Endothelial cell of umbilical vein (primary cell): ENCODE measurements around the gene MFN2.

Source experiments
- CTCF ChIP-seq, 2 donors: IDR thresholded peaks; 1 replicate in 1 of 2; 2 replicates in 1 of 2; pipeline ENCODE4 v1.5.1; 2011; ENCODE audit warnings: low read length in 2 of 2, mild to moderate bottlenecking in 2 of 2, moderate library complexity in 2 of 2, control low read depth in 1 of 2, inconsistent platforms in 1 of 2, low read depth in 1 of 2; ENCODE audit not compliant: insufficient read depth in 1 of 2; ENCODE audit errors: extremely low read depth in 1 of 2
- EZH2 ChIP-seq: IDR thresholded peaks from 2 replicates; pipeline ENCODE4 v1.6.1; 2012; ENCODE audit warnings: borderline replicate concordance, low read depth, mild to moderate bottlenecking, moderate library complexity, low read length, inconsistent platforms; ENCODE audit not compliant: severe bottlenecking
- FOS ChIP-seq: IDR thresholded peaks from 2 replicates; pipeline ENCODE4 v1.6.1; 2011; ENCODE audit warnings: mild to moderate bottlenecking, low read length, moderate library complexity, borderline replicate concordance; ENCODE audit not compliant: insufficient read depth
- GATA2 ChIP-seq: IDR thresholded peaks from 2 replicates; pipeline ENCODE4 v1.7.0; 2011; ENCODE audit warnings: low read depth, mild to moderate bottlenecking, moderate library complexity, mixed read lengths, low read length; ENCODE audit not compliant: insufficient read length, insufficient read depth
- JUN ChIP-seq: IDR thresholded peaks from 2 replicates; pipeline ENCODE4 v1.6.1; 2011; ENCODE audit warnings: borderline replicate concordance, low read depth; ENCODE audit not compliant: insufficient read length, insufficient read depth
- MYC ChIP-seq: IDR thresholded peaks from one replicate; pipeline ENCODE4 v1.6.1; 2011; ENCODE audit warnings: mild to moderate bottlenecking, low read depth, low read length
- POLR2A ChIP-seq: IDR thresholded peaks from 2 replicates; pipeline ENCODE4 v1.6.1; 2012; ENCODE audit warnings: low read depth, mild to moderate bottlenecking, control low read depth, low read length
- POLR2AphosphoS5 ChIP-seq: IDR thresholded peaks from 2 replicates; pipeline ENCODE4 v1.6.1; 2012; ENCODE audit warnings: low read depth, mild to moderate bottlenecking, control low read depth, low read length, moderate library complexity; ENCODE audit not compliant: insufficient read depth
- TF ChIP-seq, protein P1 (sequence below): IDR thresholded peaks from 2 replicates; pipeline ENCODE4 v1.6.1; 2011; ENCODE audit not compliant: insufficient read depth, insufficient read length

GRCh38 chr1:12007204-12007603 is 27.0 kb downstream of the MFN2 start:
- TF ChIP-seq CTCF (IDR thresholded peaks at IDR 0.05; ENCODE audit: extremely low read depth in 1 of 2, insufficient read depth in 1 of 2, low read depth in 1 of 2, low read length in 2 of 2) = no peak
- TF ChIP-seq EZH2 = no peak
- no peak for TF ChIP-seq JUN
- TF ChIP-seq POLR2A = no peak
- TF ChIP-seq, protein P1, sequence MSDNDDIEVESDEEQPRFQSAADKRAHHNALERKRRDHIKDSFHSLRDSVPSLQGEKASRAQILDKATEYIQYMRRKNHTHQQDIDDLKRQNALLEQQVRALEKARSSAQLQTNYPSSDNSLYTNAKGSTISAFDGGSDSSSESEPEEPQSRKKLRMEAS = no peak
- TF ChIP-seq POLR2AphosphoS5 = no peak
- TF ChIP-seq MYC = no peak
- no peak for TF ChIP-seq FOS
- no peak for TF ChIP-seq GATA2
